Stimulated activated CD8-positive, alpha-beta memory T cell treated with anti-CD3 and anti-CD28 coated beads, Interleukin-15, amount 100 ng/mL, for 24 hours (primary cell): Measurements from ENCODE around the gene MET.

Experiments used
- DNase-seq: peaks from one replicate; pipeline ENCODE4 v3.0.0-alpha.2; 2020; ENCODE audit warnings: low read depth

Gene MET

DNA sequence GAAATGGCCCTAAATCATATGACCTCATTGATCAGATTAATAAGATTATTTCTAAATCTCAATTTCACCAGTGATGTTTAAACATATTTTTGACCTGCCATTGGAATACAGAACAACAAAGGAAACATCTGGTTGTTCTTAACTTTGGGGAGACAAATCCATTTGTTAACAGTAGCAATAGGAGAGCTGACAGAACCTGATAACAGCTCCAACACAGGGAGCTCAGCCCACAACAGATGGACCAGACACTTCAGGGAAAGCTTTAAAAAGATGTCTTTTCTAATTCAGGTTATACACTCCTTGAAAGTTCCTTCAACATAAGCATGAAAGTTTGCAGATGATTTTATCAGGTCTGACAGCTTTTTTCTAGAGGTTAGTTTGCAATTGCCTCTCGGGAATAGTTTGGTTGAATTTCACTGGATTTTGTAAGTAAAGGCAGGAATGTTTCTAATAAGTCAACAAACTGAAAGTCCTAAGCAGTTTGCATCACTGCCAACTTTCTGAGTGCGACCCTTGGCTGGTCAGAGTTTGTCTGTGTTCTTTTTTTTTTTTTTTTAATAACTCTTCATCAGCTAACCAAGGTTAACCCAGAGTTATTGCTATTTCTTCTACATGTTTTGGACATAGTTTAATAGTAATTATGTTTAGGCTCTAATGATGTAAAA, 6.5 kb upstream of the MET start:
- DNase-seq = no peak

DNA sequence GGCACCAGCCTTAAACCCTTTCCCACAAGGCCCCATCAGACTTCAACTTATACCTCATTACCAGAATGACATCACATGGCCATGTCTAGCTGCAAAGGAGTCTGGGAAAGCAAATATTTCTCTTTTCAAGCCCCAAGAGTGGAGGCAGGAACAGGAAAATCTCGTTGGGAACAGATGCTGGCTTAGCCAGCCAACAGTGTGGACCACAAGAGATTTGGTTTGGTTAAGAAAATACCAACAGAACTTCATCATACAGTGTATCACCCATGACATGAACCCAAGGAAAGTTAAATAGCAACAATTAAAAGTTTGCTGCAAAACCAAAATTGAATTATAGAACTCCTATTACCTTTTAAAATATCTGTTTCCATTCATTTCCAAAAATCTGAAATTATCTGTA, 2.2 kb upstream of the MET start:
- no peak for DNase-seq

DNA sequence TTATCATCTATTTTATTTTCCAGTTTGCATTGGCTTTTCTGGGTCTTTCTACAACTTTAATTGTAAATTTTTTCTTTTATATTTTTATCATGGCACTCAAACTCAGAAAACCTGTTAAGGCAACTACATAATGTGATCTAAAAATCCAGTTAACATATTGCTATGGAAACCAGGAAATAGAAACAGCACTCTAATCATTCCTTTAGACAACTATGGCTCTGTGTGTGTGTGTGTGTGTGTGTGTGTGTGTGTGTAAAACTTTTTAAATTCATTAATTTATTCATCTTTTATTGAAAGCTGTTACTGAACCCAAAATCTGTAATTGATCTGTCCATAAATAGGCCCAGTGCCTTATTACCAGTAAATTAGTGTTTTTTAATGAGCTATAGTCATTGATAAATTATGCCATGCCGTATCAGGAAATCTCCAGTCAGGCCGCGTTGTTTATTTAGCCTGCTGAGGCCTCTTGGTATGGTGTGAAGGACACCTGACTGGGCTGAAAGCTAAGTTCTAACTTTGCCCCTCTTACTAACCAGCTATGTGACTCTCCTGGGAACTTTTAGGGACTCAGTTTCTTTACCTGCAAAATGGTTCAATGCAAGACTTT, 1.5 kb upstream of the MET start:
- DNase-seq = no peak

DNA sequence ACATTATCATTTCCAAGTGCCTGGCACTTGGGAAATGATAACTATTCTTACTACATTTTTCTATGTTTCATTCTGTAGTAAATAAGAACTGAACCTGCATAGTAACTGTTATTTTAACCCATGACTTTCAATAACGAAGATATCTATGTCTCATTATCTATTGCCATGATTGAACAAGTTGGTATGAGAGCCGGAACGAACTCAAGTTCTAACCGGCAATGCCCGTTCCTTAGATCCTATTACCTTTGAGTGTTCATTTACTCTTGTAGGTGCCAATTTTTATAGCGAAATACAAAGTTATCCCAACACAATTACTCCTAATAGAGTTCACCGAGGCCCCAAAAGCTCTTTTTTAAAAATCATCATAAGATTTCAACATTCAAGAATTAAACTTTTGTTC, 885 bp upstream of the MET start:
- no peak for DNase-seq

DNA sequence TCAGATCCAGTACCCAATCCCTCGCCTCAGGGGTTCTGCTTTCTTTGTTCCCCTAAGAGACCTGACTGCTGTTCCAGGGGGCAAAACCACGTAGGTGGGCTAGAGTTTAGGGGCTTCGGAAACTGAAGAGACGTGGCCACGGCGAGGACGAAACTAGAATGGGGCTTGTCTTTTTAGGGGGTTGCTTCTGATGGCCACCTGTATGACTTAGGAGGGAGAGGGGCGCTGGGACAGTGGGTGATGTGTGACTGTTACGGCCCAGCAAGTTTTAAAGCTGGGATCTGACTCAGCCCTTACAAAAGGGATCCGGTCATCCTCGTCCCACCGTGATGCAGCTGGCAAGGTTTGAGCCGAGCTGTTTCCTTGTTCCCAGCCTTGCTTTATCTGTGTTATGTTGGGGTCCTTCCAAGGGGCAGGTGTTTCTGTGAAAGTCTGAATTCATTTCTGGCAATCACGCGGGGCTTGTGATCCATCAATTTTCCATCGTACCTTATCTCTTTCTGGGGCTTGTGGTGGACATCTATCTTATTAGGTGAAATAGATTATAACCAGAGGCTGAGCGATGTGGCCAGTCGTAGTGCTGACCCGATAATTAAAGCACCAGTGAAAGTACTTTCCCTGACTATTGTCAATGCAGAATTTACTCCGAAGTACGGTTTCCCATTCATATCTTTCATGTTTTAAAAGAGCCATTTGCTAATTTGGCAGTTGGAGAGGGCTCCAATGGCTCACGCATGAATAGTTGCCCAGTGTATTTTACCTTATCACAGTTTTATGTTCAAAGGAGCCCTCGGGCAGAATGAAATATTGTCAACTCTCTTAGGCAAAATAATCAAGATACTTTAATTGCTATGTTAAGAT, 830 bp downstream of the MET start:
- DNase-seq = no peak

DNA sequence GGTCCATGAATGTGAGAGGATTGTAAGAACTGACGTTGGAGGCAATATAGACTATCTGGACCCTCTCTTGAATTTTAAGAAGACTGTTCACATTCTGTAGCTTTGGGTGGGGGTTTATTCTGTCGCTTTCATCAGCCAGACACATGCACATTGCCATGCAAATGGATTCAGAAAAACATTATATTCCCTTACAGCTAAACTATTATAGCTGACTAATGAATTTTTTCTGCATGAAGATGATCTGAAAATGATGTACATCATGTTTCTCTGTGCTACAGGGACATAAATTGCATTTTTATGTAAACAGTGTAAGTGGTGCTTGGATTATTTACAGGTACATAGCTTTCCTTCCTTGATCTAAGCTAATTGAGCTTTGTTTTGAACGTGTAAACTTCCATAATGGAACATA, 1.5 kb downstream of the MET start:
- no peak for DNase-seq

DNA sequence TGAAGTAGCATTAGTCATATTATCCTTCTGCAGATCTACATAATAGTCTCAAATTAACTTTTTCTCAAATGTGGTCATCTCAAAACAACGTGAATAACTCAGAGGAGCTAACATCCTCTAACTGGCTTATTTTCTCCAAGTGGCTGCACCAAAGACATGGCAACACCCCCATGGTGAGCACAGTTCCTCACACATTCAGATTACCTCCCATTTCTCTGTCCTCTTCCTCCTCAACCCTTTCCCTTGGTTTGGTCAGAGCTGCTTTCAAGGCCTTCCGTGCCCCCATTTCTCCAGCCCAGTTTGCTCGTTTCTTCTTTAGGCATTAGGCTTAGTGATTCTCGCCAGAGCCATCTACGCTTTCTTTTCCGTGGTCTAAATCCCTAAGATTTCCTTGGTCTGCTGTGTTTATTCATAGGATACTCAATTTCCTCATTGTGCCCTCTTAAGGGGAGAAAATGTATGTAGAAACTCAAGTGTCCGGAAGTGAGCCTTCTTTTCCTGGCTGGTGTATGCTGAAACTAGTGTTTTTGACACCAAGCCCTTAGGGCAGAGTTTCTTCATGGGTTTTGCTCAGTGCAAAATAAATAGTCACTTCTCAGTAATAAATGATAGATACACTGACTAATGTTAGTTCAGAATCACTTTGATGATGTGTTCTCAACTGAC, 2.6 kb downstream of the MET start:
- no peak for DNase-seq

DNA sequence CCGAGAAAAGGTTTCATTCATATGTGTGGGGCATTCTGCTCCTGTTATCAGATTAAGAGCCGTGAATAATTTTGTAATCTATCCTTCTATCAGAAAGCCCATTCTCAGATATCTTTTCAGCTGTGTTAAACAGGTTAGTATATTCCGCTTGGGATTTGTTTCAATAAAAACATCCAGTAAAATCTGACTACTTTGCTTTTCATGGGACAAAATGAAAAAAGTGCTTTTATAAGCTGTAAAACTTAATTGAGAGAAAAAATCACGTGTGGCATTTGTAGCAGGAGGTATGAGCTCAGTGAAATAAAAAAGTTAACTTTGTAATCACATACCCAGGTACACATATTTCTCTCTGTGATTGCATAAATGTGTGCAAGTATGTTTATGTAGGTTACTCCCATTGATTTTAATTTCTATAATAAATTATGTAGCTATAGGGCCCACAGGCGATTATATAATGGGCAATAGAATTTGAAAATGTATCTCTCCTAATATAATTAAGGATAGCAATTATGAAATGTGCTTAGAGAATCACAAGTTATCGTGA, 3.9 kb downstream of the MET start:
- DNase-seq = no peak

DNA sequence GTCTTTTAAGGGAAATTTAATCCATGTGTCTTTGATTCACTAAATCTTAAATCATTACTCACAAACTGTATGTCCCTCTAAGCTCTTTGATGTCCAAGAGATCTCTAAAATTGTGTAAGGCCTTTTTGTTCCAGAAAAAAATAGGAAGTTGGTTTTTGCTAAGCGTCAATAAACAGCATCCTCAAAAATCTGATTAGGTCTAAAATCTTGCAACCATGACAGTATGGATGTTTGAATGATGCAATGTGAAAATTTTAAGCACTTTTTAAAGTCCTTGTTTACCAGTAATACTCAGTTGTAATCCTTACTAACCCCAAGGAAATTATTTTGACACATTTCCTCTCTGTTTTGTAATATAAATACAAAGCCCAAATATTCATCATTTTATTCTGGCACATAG, 6.8 kb downstream of the MET start:
- no peak for DNase-seq

DNA sequence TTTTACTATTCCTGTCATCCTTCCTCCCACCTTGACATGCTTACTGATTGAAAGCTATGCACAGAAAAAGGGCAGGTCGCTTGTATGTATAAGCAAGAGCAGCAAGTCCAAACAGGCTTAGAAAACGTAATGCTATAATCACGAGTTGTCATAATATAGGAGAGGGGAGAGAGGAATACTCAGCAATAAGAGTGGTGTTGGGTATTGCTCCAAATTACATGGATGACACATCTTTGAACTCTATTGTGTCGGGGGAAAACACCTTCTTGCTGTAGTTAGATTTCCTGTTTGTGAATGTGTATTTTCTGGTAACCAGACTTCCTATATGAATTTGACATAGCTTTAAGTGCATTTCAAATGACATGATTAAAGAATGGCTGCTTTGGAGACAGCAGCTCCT, 7.5 kb downstream of the MET start:
- DNase-seq = no peak

DNA sequence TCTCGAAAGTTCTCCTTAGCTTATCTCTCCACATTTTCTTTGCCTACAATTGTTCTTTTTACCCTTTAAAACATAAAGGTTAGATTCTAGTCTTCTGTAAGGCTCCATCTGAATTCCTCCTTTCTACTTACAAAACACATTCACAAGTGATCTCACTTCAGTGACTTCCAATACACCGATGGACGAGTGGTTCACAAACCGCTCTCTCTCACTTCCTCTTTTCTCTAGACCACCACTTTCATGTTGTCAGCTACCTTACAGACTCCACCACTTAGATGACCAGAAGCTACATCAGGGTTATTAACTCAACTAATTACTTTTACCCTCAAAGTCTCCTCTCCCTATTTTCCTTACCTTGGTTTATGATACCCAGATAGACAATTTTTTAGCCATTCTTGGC, 11.8 kb downstream of the MET start:
- DNase-seq = no peak

DNA sequence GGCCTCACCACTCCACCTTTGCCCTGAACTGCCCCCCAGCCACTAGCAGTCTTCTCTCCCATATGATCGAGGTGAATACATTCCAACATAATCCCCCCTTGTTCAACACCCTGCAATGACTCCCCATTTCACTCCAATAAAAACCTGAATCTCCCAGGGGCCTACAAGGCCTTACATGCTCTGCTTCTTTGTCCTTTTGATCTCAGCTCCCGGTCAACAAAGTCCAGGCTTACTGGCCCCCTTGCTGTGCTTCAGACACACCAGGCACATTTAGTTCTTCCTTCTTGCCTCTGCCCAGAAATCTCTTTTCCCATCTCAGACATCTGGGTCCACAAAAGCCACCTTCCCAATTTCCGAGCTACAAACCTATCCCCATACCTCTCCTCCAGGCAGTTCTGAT, 14.0 kb downstream of the MET start:
- DNase-seq = no peak

DNA sequence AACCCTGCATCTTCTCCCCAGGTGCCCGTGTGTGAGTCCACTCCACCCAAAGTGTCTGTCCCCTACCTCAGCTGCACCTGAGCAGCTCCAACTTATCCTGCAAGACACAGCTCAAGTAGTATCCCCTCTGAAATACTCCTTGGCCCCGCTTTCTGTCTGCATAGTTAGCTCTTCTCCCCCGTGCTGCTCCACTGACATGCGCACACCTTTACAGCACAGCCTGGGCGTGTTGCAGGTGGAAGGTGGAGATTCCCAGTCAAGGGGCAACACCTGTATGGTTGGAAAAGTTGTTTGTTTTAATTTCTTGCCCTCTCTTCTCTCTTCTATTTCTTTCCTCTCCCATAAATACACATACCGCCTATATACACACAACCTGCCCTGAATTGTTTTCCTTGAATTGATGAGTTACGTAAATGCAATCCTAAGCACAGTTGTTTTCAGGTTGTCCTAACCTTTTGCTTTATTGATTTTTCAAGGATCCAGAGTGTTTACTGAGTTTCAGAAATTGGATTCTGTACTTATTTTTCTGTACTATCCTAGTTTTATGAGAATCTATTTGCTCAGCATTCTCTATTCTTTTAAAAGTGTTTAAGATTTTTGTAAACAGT, 14.9 kb downstream of the MET start:
- no peak for DNase-seq

DNA sequence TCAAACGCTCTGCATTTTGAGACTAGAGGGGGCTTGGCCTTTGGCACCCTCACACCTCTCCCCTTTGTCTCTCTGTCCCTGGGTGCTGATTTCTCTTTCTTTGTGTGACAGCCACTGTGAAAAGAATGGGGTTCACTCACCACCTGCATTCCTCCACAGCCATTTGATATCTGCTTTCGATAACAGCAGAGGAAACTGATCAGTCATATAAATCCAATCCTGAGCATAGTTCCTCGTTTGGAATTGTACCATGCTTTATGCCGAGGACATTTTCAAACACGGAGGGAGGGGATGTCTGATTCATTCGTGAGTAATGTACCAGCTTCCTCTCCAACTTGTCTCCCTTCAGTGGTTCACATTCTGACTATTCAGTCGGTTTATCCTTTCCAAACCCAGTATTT, 15.8 kb downstream of the MET start:
- no peak for DNase-seq

DNA sequence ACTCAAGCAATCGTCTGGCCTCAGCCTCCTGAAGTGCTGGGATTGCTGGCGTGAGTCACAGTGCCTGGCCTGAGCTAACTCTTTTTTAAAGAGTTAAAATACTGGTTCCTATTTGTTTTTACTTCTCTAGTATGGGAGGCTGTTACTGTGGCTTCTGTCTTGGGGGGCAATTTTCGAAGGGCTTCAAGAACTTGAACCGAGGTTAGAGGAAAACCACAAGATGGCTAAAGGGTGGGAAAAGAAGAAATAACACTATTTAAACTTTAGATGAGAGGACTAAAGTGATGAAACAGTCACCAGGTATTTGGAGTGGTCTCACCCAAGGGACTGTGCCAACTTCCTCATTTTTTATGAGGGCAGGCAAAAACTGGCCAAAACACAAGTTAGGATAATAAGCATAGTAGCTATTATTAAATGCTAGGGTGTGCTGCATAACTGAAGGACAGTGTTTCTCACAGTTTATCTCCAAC, 17.8 kb downstream of the MET start:
- DNase-seq = no peak

DNA sequence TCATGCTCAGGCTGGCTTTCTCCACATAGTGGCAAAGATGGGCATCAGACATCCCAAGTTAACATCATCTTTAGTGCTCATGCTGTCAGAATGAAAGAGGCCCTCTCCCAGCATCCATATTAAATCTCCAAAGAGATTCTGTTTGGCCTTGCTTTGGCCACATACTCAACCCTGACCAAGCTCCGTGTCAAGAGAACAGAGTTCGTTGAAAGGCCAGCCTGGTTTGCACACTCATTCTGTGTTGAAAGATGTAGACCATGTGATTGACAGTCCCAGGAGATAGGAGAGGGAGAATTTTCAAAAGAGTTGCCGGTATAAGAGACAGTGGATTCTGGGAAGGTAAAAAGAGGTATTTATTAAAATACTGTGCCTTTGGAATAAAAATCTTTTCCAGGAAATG, 19.7 kb downstream of the MET start:
- no peak for DNase-seq

DNA sequence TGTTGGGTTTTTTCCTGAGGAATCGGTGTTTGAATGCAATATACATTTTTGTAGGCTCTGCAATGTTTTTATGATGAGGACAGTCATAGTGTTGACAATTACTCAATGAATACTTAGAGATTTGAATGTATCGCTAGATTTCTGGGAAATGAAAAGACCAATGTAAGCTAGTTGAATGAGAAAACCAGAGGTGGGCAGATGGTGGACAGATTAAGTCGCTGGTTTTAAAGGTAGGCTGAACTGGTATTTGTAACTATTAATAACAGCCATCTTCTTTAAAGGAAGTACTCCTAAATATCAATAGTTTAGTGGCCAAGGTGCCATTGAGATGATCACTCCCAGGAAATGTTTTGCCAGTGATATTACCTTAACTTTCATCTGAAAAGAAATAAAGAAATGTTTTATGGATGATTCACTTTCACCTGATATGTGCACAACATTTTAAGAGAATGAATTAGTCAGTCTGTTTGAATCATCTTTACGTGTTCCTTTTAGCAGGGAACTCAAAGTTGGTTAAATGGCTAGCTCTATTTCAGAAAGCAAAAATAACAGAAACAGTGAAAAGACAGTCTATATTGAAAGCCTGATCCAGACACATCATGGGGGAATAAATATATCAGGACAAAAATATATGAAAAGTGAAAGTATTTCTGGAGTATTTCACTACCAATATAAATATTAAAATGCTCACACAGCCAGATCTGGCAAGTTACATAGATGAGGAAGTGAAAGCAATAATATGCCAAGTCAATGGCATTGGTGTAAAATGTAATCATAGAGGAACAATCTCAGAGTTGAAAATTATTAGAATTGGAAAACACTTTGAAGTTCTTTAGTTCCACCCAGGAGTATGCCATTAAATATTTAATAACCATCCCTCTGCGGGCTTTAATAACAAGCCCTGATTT, 20.7 kb downstream of the MET start:
- DNase-seq = no peak

DNA sequence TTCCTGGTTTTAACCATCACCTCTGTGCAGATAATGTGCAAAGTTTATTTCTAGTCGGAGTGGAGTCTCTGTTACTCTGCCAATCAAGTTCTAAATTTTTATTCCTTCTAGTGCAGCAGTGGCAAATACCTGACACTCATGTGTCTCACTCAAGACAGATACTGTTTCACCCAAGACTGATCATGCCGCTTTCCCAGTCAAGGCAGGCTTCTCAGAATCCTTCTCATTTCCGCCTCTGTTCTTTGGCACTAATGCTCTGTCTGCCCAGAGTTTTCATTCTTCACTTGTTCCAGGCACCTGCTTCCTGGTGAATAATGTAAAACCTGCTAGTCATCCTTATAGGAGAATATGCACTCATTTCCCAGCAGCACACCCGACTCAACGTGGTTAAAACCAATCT, 24.7 kb downstream of the MET start:
- DNase-seq = no peak

DNA sequence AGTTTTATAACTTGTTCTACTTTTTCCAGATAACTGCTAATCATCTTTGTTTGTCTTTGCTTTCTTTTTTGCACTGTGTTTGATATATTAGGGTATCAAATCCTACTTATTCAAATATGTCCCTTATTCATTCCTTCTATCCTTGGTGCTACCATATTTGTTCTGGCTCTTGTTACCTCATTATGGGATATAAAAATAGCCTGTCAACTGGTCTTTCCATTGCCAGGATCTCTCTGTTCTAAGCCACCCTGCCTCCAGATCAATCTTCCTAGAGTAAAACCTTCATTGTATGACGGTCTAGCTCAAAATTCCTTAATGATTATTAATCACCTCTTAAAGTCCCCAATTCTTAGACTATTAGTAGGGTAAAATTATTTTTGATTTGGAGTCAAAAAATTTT, 25.2 kb downstream of the MET start:
- DNase-seq = no peak

DNA sequence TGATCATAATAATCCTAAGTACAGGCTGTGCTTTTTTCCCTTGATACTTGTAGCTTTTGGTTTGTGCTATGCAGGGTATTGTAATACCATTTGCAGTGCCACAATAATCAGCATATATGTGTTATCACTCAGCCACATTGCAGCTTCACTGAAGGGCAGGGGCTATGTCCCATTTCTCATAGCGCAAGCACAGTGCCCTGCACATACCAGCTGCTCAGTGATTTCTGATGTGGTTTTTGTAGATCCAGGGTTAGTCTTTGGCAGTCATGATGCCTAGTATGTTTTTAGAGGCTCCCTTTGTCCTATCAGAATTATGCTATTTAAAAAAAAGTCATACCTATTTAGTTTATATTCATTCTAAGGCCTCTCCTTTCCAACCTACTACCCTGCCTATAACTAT, 25.8 kb downstream of the MET start:
- no peak for DNase-seq

DNA sequence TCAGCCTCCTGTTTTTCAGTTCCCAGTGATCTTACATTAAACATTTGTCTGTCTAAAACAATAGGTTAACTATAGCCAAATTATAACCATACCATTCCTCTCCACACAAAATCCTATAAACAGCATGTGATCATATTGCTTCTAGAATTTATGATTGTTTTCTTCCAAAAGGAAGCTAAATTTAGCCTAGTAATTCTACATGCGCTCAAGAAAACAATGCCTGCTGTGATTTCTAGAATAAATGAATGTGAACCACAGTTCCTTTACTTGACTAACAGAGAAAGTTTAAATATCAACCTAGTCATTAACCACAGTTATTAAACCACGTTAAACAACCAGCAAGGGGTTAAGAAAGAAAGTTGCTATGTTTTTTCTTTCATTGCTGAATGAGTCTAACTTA, 26.4 kb downstream of the MET start:
- DNase-seq = no peak
